HG02840 (cell line): ENCODE results near the gene GRID1.
"Not testable (repeated sequence)": the region's sequence is repeated elsewhere in the genome, so short reads cannot be mapped to it uniquely, and the experiment has no call there.

Experiments used
- ATAC-seq: cut with Tn5 transposase; IDR thresholded peaks from one replicate; pipeline ENCODE4 v1.9.1; 2021; ENCODE audit warnings: mild to moderate bottlenecking, moderate library complexity, moderate number of reproducible peaks; ENCODE audit not compliant: unreplicated experiment, low FRiP score

The GRID1 gene

DNA sequence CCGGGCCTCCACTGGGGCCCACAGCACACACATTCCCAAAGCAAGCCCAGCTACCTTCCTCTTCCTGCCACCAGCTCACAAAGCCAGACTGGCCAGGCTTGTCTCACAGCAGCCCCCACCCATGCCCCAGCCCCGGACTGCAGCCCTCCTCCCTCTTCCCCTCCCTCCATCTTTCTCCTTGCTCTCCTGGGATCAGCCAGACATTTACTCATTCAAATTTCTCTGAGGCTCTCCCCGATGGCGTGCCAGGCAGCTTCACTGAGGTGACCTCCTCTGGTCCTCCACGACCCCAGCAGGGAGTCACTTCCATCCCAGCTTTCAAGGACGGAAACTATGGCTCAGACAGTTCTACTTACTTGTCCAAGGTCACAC, 187.5 kb downstream of the GRID1 start:
- no peak for ATAC-seq

DNA sequence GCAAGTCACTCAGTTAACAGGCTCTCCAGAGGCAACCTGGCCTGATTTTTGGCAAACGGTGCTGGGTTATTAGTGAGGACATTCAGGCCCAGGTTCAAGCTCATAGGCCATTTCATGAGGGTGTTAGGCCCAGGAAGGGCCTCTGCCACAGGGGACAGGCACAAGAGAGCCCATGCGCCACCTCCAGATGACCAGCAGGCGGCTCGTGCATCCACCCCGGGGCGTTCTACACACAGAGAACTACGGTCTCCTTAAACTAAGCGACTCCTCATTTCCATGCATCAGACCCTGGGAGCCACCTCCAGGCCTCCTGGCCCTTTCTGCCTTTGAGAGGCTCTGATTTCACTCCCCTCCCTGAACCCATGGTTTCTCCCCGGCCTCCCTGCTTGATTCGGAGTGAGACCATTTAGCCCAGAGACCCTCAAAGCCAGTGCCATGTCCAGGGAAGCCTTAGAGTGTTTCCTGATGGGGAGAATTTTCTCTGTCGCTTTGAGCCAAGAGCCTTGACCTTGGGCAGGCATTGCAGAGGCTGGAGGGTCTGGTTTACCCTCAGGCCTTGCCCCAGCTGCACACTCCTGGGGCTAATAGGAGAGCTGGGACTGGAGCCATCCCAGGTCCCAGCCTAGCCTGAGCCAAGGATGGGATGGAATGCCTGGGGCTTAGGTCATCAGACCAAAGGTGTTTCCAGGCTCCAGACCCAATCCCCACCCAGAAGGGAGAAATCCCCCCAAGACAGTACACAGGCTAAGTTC, 188.0 kb downstream of the GRID1 start:
- no peak for ATAC-seq

- ATAC-seq = no peak
These were observed 188.9 kb downstream of the GRID1 start for GRCh38 chr10:86177537-86178155.

- no peak for ATAC-seq
These were observed 189.6 kb downstream of the GRID1 start for GRCh38 chr10:86176850-86177536.

GRCh38 chr10:86175476-86175875, 191.1 kb downstream of the GRID1 start:
- not testable (repeated sequence) for ATAC-seq

DNA sequence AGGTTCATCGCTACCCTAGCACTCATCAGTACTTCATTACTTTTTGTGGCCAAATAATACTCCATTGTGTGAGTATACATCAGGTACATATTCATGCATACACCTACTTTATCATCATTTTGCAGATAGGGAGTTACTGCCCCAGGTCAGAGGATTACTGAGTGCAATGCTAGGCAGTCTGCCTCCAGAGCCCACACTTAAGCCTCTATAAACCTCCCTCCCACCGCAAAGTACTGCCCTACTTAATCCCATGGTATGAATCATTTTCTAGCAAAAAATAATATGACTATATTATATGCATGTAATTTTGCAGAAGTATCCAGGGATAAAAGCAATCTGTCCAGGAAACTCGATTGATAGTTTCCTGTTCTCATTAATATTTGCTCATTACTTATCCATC, 194.3 kb downstream of the GRID1 start:
- ATAC-seq = no peak

DNA sequence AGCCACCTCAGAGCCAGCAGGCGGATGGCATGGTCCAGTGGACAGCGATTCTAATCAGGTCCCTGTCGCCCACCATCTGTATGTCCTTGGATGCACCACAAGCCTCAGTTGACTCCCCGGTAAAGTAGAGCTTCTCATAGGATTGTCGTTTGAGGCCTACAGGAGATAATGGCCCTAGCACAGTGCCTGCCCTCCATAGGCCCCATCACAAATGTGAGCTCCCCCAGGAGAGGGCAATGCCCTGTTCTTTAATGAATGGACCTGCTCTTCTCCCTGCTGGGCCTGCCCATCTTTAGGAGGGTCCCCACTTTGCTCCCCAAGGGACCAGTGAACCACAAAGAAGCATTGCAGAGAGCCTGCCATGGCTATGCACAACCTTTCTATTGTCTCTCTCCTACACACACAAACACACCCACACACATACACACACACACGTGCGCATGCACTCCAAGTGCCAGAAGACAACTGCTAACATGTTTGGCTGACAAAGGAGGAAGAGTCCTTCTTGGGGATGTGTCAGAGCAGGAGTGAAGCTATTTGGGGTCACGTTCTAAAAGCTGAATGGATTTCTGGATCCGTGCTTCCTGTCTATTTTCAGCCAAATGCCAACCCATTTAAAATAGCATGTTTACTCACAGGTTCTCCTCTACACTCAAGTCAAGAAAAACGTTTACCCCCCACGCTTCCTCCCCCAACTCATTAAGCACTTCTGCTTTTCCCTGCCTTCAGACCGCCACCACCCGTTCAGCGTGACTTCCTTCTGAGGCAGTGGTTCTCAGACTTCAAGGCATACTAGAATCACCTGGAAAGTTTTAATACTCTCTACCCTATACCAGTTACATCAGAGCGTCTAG, 196.1 kb downstream of the GRID1 start:
- no peak for ATAC-seq

- no peak for ATAC-seq
These were observed 196.9 kb downstream of the GRID1 start for GRCh38 chr10:86169506-86170254.

DNA sequence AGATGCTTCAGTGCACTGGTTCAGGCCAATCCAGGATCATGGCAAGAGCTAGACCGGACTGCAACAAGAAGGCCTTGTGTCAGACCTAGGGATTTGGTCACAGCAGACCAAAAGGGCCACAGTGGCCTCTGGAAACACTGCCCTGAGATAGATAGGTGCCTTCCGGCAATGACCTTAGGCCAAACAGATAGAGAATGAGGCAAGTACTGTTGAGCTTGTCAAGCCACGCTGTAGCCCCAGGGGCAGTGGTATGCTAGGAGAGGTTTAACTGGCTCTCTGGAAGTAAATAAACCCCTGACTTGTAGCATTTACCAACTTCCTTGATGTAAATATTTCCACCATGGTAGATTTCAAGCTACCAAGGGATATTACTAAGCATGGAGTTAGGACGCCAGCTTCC, 197.5 kb downstream of the GRID1 start:
- ATAC-seq = no peak

DNA sequence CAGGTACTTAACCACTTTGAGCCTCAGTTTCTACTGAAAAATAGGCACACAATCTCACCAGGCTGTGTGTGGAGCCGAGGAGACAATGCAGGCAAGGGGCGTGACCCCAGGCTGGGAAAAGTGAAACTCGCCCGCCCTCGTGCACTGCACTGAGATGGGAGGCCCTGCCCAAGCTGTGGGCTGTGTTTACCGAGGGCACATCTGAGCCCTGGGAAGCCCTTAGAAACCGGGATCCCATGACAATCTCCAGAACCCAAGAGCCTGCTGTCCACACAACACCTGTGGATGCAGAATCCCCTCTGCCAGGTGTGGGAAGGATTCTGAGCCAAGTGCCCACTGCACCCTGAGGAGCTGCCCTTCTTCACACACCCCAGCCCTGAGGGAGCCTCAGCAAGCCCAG, 198.3 kb downstream of the GRID1 start:
- ATAC-seq = no peak

- no peak for ATAC-seq
These were observed 198.8 kb downstream of the GRID1 start for GRCh38 chr10:86167762-86168128.

DNA sequence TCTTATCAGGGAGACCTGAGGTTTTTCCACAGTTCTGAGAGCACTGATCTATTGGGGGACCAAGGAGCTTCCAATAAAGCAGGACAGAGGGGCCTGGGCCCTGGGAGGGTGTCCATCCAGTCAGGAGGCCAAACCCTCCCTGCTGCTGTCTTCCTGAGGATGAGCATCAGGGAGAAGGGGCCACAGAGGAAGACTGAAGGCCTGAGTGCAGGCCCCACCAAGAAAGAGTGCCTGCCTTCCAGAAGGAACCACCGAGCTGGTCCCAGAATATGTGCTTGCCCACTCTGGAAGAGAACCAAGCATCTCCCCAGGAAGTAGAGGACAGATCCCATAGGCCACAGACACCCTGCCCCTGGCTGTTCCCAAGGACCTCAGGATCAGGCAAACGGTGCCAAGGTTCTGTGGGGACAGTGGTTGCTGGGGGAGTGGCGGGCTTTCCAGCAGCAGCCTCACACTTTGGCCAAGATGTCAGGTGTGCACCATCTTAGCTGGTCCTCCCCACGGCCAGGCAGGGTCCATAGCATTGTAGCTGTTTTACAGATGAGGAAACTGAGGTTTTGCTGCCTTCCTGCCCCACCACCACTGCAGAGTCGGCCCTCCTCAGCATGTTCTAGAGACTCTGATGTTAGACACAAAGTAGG, 199.4 kb downstream of the GRID1 start:
- ATAC-seq = no peak

- ATAC-seq = no peak
These were observed 200.9 kb downstream of the GRID1 start for GRCh38 chr10:86165666-86166065.

- ATAC-seq = no peak
These were observed 201.5 kb downstream of the GRID1 start for GRCh38 chr10:86164960-86165630.

GRCh38 chr10:86164174-86164774, 202.3 kb downstream of the GRID1 start:
- ATAC-seq = no peak

GRCh38 chr10:86163522-86164173, 202.9 kb downstream of the GRID1 start:
- no peak for ATAC-seq

GRCh38 chr10:86162696-86163400, 203.7 kb downstream of the GRID1 start:
- ATAC-seq = no peak

DNA sequence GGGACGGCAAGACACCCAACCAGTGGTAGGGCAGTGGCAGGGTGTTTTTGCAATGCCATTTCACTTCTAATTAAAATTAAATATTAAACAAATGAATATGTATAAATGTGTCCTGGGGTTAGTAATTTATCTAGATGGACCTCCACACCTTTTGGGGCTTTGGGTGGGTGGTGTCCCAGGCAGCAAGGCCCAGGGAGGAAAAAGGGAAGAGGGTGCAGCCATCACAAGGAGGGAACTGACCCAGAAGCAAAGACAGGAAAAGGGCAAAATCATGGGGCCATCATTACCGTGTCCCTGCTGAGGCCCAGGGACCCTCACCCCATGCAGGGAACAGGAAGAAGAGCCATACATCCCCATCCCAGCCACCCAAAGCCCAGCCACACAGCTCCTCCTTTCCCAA, 204.6 kb downstream of the GRID1 start:
- no peak for ATAC-seq
